ENCODE measurements around the gene ST6GALNAC2. TPM values are rescaled to one million over a fixed set of nuclear protein-coding genes. Genes with fewer than 3 reads are reported as not detected.

Gene ST6GALNAC2
- total RNA-seq, 2 donors from 2014 or later, result 21.0 to 23.1 TPM

GRCh38 chr17:76542566-76542971, 43.1 kb downstream of the ST6GALNAC2 start:
- H3K9me3 ChIP-seq, result no peaks in the 10 kb centered on the region
- no peak overlapping the region for H3K4me3 ChIP-seq
- H3K27ac ChIP-seq, result no peak overlapping the region
- WGBS, result 82% methylated on average over 10 of the region's 10 CpGs
- intact Hi-C loops (cut with DNase I), result no loop called here
- DNase-seq (ENCODE audit: low spot score), result no peak
- H3K36me3 ChIP-seq, result no peaks in the 10 kb centered on the region
- peaks cover 3% of the 10 kb centered on the region for H3K27me3 ChIP-seq (replicated peaks; ENCODE audit: insufficient read depth)
- peaks cover 4% of the 10 kb centered on the region for H3K4me1 ChIP-seq (replicated peaks)
- TF ChIP-seq POLR2AphosphoS5 (IDR thresholded peaks at IDR 0.05) (no peak), POLR2A (IDR thresholded peaks at IDR 0.05) (no peak), CTCF (IDR thresholded peaks at IDR 0.05) (no peak)

- no peaks in the 10 kb centered on the region for H3K36me3 ChIP-seq
- DNase-seq (ENCODE audit: low spot score), result no peak
- WGBS, result 75% methylated on average over 10 of the region's 10 CpGs
- peaks cover 3% of the 10 kb centered on the region for H3K27me3 ChIP-seq (replicated peaks; ENCODE audit: insufficient read depth)
- intact Hi-C loops (cut with DNase I), result no loop called here
- TF ChIP-seq POLR2A (IDR thresholded peaks at IDR 0.05) (no peak), CTCF (IDR thresholded peaks at IDR 0.05) (no peak), POLR2AphosphoS5 (IDR thresholded peaks at IDR 0.05) (no peak)
- no peaks in the 10 kb centered on the region for H3K9me3 ChIP-seq
- H3K27ac ChIP-seq, result no peak overlapping the region
- peaks cover 4% of the 10 kb centered on the region for H3K4me1 ChIP-seq (replicated peaks)
- H3K4me3 ChIP-seq, result no peak overlapping the region
Measured at GRCh38 chr17:76541739-76542454, 43.8 kb downstream of the ST6GALNAC2 start.

GRCh38 chr17:76540381-76541300, 45.0 kb downstream of the ST6GALNAC2 start:
- H3K4me3 ChIP-seq, result peak overlapping the region in 1 of 2 donors; percentile 22
- H3K9me3 ChIP-seq, result no peaks in the 10 kb centered on the region
- DNase-seq (ENCODE audit: low spot score), result peak; percentile 90
- H3K27ac ChIP-seq, result peak overlapping the region; percentile 47
- H3K27me3 ChIP-seq (replicated peaks; ENCODE audit: insufficient read depth), result peaks cover 3% of the 10 kb centered on the region
- TF ChIP-seq POLR2A (IDR thresholded peaks at IDR 0.05) (peak; percentile 52), CTCF (IDR thresholded peaks at IDR 0.05) (peak in 2 of 4 experiments; percentile 46), POLR2AphosphoS5 (IDR thresholded peaks at IDR 0.05) (peak; percentile 95)
- intact Hi-C loops (cut with DNase I), result no loop called here
- 8% methylated on average over 25 of the region's 27 CpGs for WGBS
- H3K4me1 ChIP-seq (replicated peaks), result peaks cover 4% of the 10 kb centered on the region
- H3K36me3 ChIP-seq, result no peaks in the 10 kb centered on the region

GRCh38 chr17:76539631-76540271, 45.9 kb downstream of the ST6GALNAC2 start, which contains the start of gene PRCD:
Gene PRCD (plus strand): TSS chr17:76540044. CDS start chr17:76540142, 98 bp downstream.
- H3K27me3 ChIP-seq (replicated peaks; ENCODE audit: insufficient read depth), result peaks cover 3% of the 10 kb centered on the region
- DNase-seq (ENCODE audit: low spot score), result no peak
- peaks cover 4% of the 10 kb centered on the region for H3K4me1 ChIP-seq (replicated peaks)
- TF ChIP-seq CTCF (IDR thresholded peaks at IDR 0.05) (no peak), POLR2AphosphoS5 (IDR thresholded peaks at IDR 0.05) (no peak), POLR2A (IDR thresholded peaks at IDR 0.05) (no peak)
- peak within 1 kb of the TSS; percentile 47 for H3K27ac ChIP-seq
- H3K4me3 ChIP-seq, result peak within 1 kb of the TSS in 1 of 2 donors; percentile 22
- no peaks in the 10 kb centered on the region for H3K36me3 ChIP-seq
- H3K9me3 ChIP-seq, result no peaks in the 10 kb centered on the region
- 86% methylated on average over 16 of the region's 22 CpGs for WGBS
- intact Hi-C loops (cut with DNase I), result no loop called here
